HL-60 (cell line): Measurements from ENCODE around the gene COL7A1.

Source experiments
- POLR2AphosphoS5 ChIP-seq: IDR thresholded peaks from 2 replicates; pipeline ENCODE4 v1.6.1; 2012; ENCODE audit warnings: low read depth
- SPI1 ChIP-seq: IDR thresholded peaks from 2 replicates; pipeline ENCODE4 v1.6.1; 2012; ENCODE audit warnings: low read depth, mild to moderate bottlenecking, borderline replicate concordance
- TF ChIP-seq, protein P1 (sequence below): IDR thresholded peaks from 2 replicates; pipeline ENCODE4 v1.6.1; 2012; ENCODE audit warnings: low read depth; ENCODE audit not compliant: insufficient replicate concordance
- TF ChIP-seq, protein P2 (sequence below): IDR thresholded peaks from one replicate; pipeline ENCODE4 v1.5.1; 2011; ENCODE audit warnings: low read length, control low read depth, inconsistent platforms; ENCODE audit not compliant: insufficient read depth

DNA sequence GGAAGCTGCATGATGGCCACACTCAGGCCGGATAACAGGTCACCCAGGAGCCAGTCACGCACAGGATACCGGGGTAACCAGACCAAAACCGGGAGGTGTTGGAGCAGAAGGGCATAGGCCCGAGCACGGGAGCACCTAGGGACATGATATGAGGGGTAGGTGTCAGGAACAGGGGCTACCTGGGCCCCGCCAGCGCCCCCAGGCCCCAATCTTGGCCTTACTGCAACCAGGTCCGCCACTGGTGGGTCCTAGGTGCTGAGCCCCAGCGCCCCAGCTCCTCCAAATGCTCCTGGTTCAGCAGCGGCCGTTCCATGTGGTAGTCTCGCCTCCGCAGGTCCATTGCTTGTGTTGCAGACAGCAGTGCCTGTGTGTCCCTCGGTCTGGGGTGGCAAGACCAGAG, 38.1 kb upstream of the COL7A1 start:
- TF ChIP-seq, protein P1, sequence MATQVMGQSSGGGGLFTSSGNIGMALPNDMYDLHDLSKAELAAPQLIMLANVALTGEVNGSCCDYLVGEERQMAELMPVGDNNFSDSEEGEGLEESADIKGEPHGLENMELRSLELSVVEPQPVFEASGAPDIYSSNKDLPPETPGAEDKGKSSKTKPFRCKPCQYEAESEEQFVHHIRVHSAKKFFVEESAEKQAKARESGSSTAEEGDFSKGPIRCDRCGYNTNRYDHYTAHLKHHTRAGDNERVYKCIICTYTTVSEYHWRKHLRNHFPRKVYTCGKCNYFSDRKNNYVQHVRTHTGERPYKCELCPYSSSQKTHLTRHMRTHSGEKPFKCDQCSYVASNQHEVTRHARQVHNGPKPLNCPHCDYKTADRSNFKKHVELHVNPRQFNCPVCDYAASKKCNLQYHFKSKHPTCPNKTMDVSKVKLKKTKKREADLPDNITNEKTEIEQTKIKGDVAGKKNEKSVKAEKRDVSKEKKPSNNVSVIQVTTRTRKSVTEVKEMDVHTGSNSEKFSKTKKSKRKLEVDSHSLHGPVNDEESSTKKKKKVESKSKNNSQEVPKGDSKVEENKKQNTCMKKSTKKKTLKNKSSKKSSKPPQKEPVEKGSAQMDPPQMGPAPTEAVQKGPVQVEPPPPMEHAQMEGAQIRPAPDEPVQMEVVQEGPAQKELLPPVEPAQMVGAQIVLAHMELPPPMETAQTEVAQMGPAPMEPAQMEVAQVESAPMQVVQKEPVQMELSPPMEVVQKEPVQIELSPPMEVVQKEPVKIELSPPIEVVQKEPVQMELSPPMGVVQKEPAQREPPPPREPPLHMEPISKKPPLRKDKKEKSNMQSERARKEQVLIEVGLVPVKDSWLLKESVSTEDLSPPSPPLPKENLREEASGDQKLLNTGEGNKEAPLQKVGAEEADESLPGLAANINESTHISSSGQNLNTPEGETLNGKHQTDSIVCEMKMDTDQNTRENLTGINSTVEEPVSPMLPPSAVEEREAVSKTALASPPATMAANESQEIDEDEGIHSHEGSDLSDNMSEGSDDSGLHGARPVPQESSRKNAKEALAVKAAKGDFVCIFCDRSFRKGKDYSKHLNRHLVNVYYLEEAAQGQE: no peak
- TF ChIP-seq, protein P2, sequence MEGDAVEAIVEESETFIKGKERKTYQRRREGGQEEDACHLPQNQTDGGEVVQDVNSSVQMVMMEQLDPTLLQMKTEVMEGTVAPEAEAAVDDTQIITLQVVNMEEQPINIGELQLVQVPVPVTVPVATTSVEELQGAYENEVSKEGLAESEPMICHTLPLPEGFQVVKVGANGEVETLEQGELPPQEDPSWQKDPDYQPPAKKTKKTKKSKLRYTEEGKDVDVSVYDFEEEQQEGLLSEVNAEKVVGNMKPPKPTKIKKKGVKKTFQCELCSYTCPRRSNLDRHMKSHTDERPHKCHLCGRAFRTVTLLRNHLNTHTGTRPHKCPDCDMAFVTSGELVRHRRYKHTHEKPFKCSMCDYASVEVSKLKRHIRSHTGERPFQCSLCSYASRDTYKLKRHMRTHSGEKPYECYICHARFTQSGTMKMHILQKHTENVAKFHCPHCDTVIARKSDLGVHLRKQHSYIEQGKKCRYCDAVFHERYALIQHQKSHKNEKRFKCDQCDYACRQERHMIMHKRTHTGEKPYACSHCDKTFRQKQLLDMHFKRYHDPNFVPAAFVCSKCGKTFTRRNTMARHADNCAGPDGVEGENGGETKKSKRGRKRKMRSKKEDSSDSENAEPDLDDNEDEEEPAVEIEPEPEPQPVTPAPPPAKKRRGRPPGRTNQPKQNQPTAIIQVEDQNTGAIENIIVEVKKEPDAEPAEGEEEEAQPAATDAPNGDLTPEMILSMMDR: no peak
- TF ChIP-seq POLR2AphosphoS5 (no peak), SPI1 (no peak)
